H9 (cell line): ENCODE results near the gene DDX4. TPM values are rescaled to one million over a fixed set of nuclear protein-coding genes. Genes with fewer than 3 reads are reported as not detected.
A peak's percentile ranks its signal among the peaks of the same experiment; 100 is the strongest.

Experiments
- DNase-seq: peaks from one replicate; pipeline ENCODE4 v3.0.0-alpha.2; 2017
- H2AFZ ChIP-seq: one replicate; pipeline ENCODE4 v1.6.1; 2013; ENCODE audit warnings: mild to moderate bottlenecking, low read length, control low read depth, moderate library complexity
- H2AK5ac ChIP-seq: 2 replicates; pipeline ENCODE4 v1.6.1; 2013; ENCODE audit warnings: low read length, control low read depth, mixed read lengths; ENCODE audit not compliant: insufficient read length
- H2BK120ac ChIP-seq: one replicate; pipeline ENCODE4 v1.6.1; 2013; ENCODE audit warnings: low read depth, mild to moderate bottlenecking, low read length, control low read depth, inconsistent platforms; ENCODE audit not compliant: poor library complexity, severe bottlenecking
- H2BK12ac ChIP-seq: 2 replicates; pipeline ENCODE4 v1.6.1; 2013; ENCODE audit warnings: low read length, control low read depth, mixed read lengths, low read depth; ENCODE audit not compliant: insufficient read length
- H2BK15ac ChIP-seq: 2 replicates; pipeline ENCODE4 v1.6.1; 2013; ENCODE audit warnings: low read depth, low read length, control low read depth
- H2BK20ac ChIP-seq: one replicate; pipeline ENCODE4 v1.6.1; 2013; ENCODE audit warnings: low read depth, mild to moderate bottlenecking, low read length, control low read depth, inconsistent platforms; ENCODE audit not compliant: poor library complexity, severe bottlenecking
- H2BK5ac ChIP-seq: 2 replicates; pipeline ENCODE4 v1.6.1; 2013; ENCODE audit warnings: low read length, control low read depth, mixed read lengths; ENCODE audit not compliant: insufficient read length
- H3K14ac ChIP-seq: 2 replicates; pipeline ENCODE4 v1.6.1; 2013; ENCODE audit warnings: low read length, control low read depth; ENCODE audit not compliant: insufficient read depth
- H3K18ac ChIP-seq: 2 replicates; pipeline ENCODE4 v1.6.1; 2013; ENCODE audit warnings: low read depth, mild to moderate bottlenecking, mixed read lengths, low read length, control low read depth; ENCODE audit not compliant: insufficient read length
- H3K23ac ChIP-seq: 2 replicates; pipeline ENCODE4 v1.6.1; 2013; ENCODE audit warnings: low read length, control low read depth, mixed read lengths, low read depth; ENCODE audit not compliant: insufficient read length
- H3K23me2 ChIP-seq: 2 replicates; pipeline ENCODE4 v1.6.1; 2013; ENCODE audit warnings: low read depth, mild to moderate bottlenecking, mixed read lengths, low read length, control low read depth; ENCODE audit not compliant: insufficient read length, poor library complexity, severe bottlenecking
- H3K27ac ChIP-seq: 2 replicates; pipeline ENCODE4 v1.5.1; 2013; ENCODE audit warnings: low read length, control low read depth, mixed read lengths, low read depth; ENCODE audit not compliant: insufficient read length
- H3K27me3 ChIP-seq: 2 replicates; pipeline ENCODE4 v1.6.1; 2013; ENCODE audit warnings: low read length, control low read depth, inconsistent platforms; ENCODE audit not compliant: insufficient read depth
- H3K4ac ChIP-seq: 2 replicates; pipeline ENCODE4 v1.6.1; 2013; ENCODE audit warnings: low read depth, mild to moderate bottlenecking, control low read depth, inconsistent platforms, low read length, moderate library complexity
- H3K4me1 ChIP-seq: 2 replicates; pipeline ENCODE4 v1.6.1; 2013; ENCODE audit warnings: low read length, control low read depth, inconsistent platforms; ENCODE audit not compliant: insufficient read depth
- H3K4me2 ChIP-seq: 2 replicates; pipeline ENCODE4 v1.6.1; 2013; ENCODE audit warnings: low read length, control low read depth, mixed read lengths; ENCODE audit not compliant: insufficient read length, insufficient read depth
- H3K56ac ChIP-seq: 2 replicates; pipeline ENCODE4 v1.6.1; 2013; ENCODE audit warnings: low read depth, mild to moderate bottlenecking, mixed read lengths, low read length, control low read depth; ENCODE audit not compliant: insufficient read length
- H3K79me1 ChIP-seq: 2 replicates; pipeline ENCODE4 v1.6.1; 2013; ENCODE audit warnings: low read depth, mild to moderate bottlenecking, moderate library complexity, low read length, control low read depth, inconsistent platforms; ENCODE audit not compliant: insufficient read depth, poor library complexity, severe bottlenecking
- H3K79me2 ChIP-seq: 2 replicates; pipeline ENCODE4 v1.6.1; 2013; ENCODE audit warnings: low read length, control low read depth, inconsistent platforms; ENCODE audit not compliant: insufficient read depth
- H3K9ac ChIP-seq: 2 replicates; pipeline ENCODE4 v1.6.1; 2013; ENCODE audit warnings: low read length, control low read depth, mixed read lengths; ENCODE audit not compliant: insufficient read length; ENCODE audit errors: extremely low read depth
- H3K9me3 ChIP-seq: one replicate; pipeline ENCODE4 v1.6.1; 2013; ENCODE audit warnings: low read depth, low read length, inconsistent platforms; ENCODE audit not compliant: control insufficient read depth
- H3T11ph ChIP-seq: one replicate; pipeline ENCODE4 v1.6.1; 2013; ENCODE audit warnings: mild to moderate bottlenecking, low read length, control low read depth, inconsistent platforms
- H4K20me1 ChIP-seq: one replicate; pipeline ENCODE4 v1.6.1; 2013; ENCODE audit not compliant: control insufficient read depth, insufficient read length, insufficient read depth
- H4K5ac ChIP-seq: 2 replicates; pipeline ENCODE4 v1.6.1; 2013; ENCODE audit warnings: low read depth, mild to moderate bottlenecking, mixed read lengths, low read length, control low read depth; ENCODE audit not compliant: insufficient read length
- H4K8ac ChIP-seq: replicated peaks from 2 replicates; pipeline ENCODE4 v1.6.1; 2013; ENCODE audit warnings: low read length, control low read depth, mixed read lengths, low read depth; ENCODE audit not compliant: insufficient read length
- H4K91ac ChIP-seq: 2 replicates; pipeline ENCODE4 v1.6.1; 2013; ENCODE audit warnings: low read depth, mild to moderate bottlenecking, moderate library complexity, mixed read lengths, low read length, control low read depth; ENCODE audit not compliant: insufficient read length
- H3K27ac Mint-ChIP-seq, 3 experiments: 2 replicates in 2 of 3; 3 replicates in 1 of 3; pipeline ENCODE4 v1.8.0; 2020 to 2021; ENCODE audit warnings: mixed read lengths in 3 of 3, mild to moderate bottlenecking in 1 of 3, moderate library complexity in 1 of 3
- H3K27me3 Mint-ChIP-seq: 2 replicates; pipeline ENCODE4 v1.8.0; 2021; ENCODE audit warnings: low read depth, mild to moderate bottlenecking, moderate library complexity, mixed read lengths
- H3K36me3 Mint-ChIP-seq, 3 experiments: 2 replicates in 2 of 3; 3 replicates in 1 of 3; pipeline ENCODE4 v1.8.0; 2020 to 2021; ENCODE audit warnings: low read depth in 3 of 3, mixed read lengths in 3 of 3; ENCODE audit not compliant: insufficient read depth in 1 of 3
- H3K4me1 Mint-ChIP-seq, 2 experiments: 2 replicates each; pipeline ENCODE4 v1.8.0; 2020; ENCODE audit warnings: mixed read lengths in 2 of 2
- H3K4me3 Mint-ChIP-seq, 2 experiments: 2 replicates in 1 of 2; 3 replicates in 1 of 2; pipeline ENCODE4 v1.8.0; 2020 to 2021; ENCODE audit warnings: mild to moderate bottlenecking in 2 of 2, mixed read lengths in 2 of 2, moderate library complexity in 1 of 2
- H3K9me3 Mint-ChIP-seq, 2 experiments: 2 replicates in 1 of 2; 3 replicates in 1 of 2; pipeline ENCODE4 v1.8.0; 2020; ENCODE audit warnings: mild to moderate bottlenecking in 2 of 2, mixed read lengths in 2 of 2, moderate library complexity in 1 of 2
- WGBS: extraction: QIAGEN DNeasy Blood & Tissue Kit; methylation state at CpG from one replicate; pipeline ENCODE4 v1.1.7; 2013; ENCODE audit warnings: missing lambda C conversion rate, low lambda C conversion rate, mixed read lengths; ENCODE audit not compliant: insufficient read length; ENCODE audit errors: extremely low coverage; 5-methylcytosine and 5-hydroxymethylcytosine counted together
- total RNA-seq: library from RNA; stranded (reverse); gene quantifications from 2 replicates; pipeline ENCODE4 v1.2.1, GENCODE V29; 2021
- TF ChIP-seq, protein P1 (sequence below): fragments of 200-600 bp; sonication (generic); conservative IDR thresholded peaks from 3 replicates; pipeline ENCODE4 v1.8.0; 2021; ENCODE audit warnings: antibody characterized with exemption, mild to moderate bottlenecking

Gene DDX4
- total RNA-seq, 1 experiment from 2014 or later: not detected

DNA sequence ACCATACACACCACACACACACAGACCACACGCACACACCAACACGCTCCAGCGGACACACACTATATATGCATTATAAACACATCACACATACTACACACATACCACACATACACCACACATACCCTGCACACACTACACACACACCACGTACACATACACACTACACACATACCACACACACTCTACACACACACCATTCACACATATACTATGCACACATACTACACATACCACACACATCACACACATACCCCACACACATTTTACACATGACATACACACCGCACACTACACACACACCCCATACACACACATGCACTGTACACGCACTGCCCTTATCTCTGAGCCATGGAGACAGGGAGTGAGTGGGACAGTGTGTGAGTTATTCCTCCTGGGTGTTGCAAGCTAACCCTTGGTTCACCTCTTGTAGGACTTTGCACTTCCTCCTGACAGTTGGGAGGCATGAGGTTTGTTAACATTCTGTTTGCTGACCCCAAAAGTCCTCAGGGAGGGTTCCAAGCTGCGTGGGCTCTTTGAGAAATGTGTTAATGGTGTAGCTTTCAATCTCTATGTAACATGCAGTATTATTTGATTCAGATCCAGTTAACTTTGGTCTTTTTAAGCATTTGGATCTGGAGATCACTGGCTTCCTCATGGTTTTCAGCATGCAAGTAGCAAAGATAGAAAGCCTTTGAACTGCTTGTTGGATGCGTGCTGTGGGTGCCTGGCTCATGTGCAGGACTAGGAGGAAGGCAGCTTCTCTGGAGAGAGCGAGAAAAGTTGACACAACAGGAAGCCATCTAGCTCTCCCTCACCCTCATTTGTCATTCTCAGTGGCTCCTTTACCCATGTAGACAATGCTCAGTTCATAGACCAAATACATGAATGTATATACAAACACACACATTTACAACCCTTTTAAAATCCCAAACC is 127.0 kb downstream of the DDX4 start:
- WGBS: 100% methylated on average over 5 of the region's 9 CpGs
- Histone ChIP-seq H3K9me3 (no peaks in the 10 kb centered on the region), H2BK12ac (no peak overlapping the region), H3K79me2 (no peaks in the 10 kb centered on the region), H2AK5ac (no peak overlapping the region), H3K9ac (no peak overlapping the region), H3K18ac (no peak overlapping the region), H4K8ac (peak overlapping the region; percentile 1), H3T11ph (no peak overlapping the region), H3K4me1 (no peaks in the 10 kb centered on the region), H2BK15ac (no peak overlapping the region), H3K23ac (no peak overlapping the region), H4K91ac (no peak overlapping the region), H3K23me2 (no peaks in the 10 kb centered on the region), H3K79me1 (no peaks in the 10 kb centered on the region), H2AFZ (no peak overlapping the region), H3K4ac (no peak overlapping the region), H3K4me2 (no peak overlapping the region), H4K5ac (no peak overlapping the region), H3K27ac (no peak overlapping the region), H3K14ac (no peak overlapping the region), H4K20me1 (no peaks in the 10 kb centered on the region), H3K27me3 (no peaks in the 10 kb centered on the region), H2BK5ac (no peak overlapping the region), H2BK120ac (no peak overlapping the region), H2BK20ac (no peak overlapping the region), H3K56ac (no peak overlapping the region)
- no peak overlapping the region for H3K27ac Mint-ChIP-seq
- peaks cover 0 to 4% (median 0%) of the 10 kb centered on the region in 3 experiments; a peak in 2 of 7 replicates for H3K36me3 Mint-ChIP-seq
- H3K4me1 Mint-ChIP-seq: no peaks in the 10 kb centered on the region
- H3K27me3 Mint-ChIP-seq: no peaks in the 10 kb centered on the region; the same call in 1 of the 2 replicates
- H3K9me3 Mint-ChIP-seq: peaks cover 6 to 8% of the 10 kb centered on the region in 2 experiments; a peak in 4 of 5 replicates
- TF ChIP-seq, protein P1, sequence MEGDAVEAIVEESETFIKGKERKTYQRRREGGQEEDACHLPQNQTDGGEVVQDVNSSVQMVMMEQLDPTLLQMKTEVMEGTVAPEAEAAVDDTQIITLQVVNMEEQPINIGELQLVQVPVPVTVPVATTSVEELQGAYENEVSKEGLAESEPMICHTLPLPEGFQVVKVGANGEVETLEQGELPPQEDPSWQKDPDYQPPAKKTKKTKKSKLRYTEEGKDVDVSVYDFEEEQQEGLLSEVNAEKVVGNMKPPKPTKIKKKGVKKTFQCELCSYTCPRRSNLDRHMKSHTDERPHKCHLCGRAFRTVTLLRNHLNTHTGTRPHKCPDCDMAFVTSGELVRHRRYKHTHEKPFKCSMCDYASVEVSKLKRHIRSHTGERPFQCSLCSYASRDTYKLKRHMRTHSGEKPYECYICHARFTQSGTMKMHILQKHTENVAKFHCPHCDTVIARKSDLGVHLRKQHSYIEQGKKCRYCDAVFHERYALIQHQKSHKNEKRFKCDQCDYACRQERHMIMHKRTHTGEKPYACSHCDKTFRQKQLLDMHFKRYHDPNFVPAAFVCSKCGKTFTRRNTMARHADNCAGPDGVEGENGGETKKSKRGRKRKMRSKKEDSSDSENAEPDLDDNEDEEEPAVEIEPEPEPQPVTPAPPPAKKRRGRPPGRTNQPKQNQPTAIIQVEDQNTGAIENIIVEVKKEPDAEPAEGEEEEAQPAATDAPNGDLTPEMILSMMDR: no peak
- H3K4me3 Mint-ChIP-seq: no peak overlapping the region
- no peak for DNase-seq
